Glutamatergic neuron (in vitro differentiated cells): ENCODE measurements around the gene SLC29A3. TPM values are rescaled to one million over a fixed set of nuclear protein-coding genes. Genes with fewer than 3 reads are reported as not detected.
A peak's percentile ranks its signal among the peaks of the same experiment; 100 is the strongest.

Experiments used
- DNase-seq: peaks from one replicate; pipeline ENCODE4 v3.0.0; 2022
- H3K27ac Mint-ChIP-seq: one replicate; pipeline ENCODE4 v1.8.0; 2020; ENCODE audit warnings: mild to moderate bottlenecking, mixed read lengths, inconsistent platforms; ENCODE audit not compliant: unreplicated experiment
- H3K27me3 Mint-ChIP-seq: one replicate; pipeline ENCODE4 v1.8.0; 2020; ENCODE audit warnings: mild to moderate bottlenecking, moderate library complexity, mixed read lengths, inconsistent platforms; ENCODE audit not compliant: unreplicated experiment
- H3K36me3 Mint-ChIP-seq: one replicate; pipeline ENCODE4 v1.8.0; 2020; ENCODE audit warnings: mild to moderate bottlenecking, mixed read lengths, inconsistent platforms; ENCODE audit not compliant: unreplicated experiment
- H3K4me1 Mint-ChIP-seq: one replicate; pipeline ENCODE4 v1.8.0; 2020; ENCODE audit warnings: mild to moderate bottlenecking, low read depth, mixed read lengths, inconsistent platforms; ENCODE audit not compliant: unreplicated experiment
- H3K4me3 Mint-ChIP-seq: one replicate; pipeline ENCODE4 v1.8.0; 2020; ENCODE audit warnings: mild to moderate bottlenecking, mixed read lengths, inconsistent platforms; ENCODE audit not compliant: unreplicated experiment
- H3K9me3 Mint-ChIP-seq: one replicate; pipeline ENCODE4 v1.8.0; 2020; ENCODE audit warnings: mild to moderate bottlenecking, moderate library complexity, mixed read lengths, inconsistent platforms; ENCODE audit not compliant: unreplicated experiment
- total RNA-seq: library from RNA; stranded (reverse); fragmentation: NEBNext Ultra II Directional; extraction: Animal tissue kit (Norgen Biotek cat#: 25700); gene quantifications from one replicate; pipeline ENCODE4 v1.2.1, GENCODE V29; 2021; ENCODE audit not compliant: unreplicated experiment
- TF ChIP-seq, protein P1 (sequence below): fragments of 200-600 bp; sonication (generic); IDR thresholded peaks from one replicate; pipeline ENCODE4 v1.5.0; 2021; ENCODE audit not compliant: partially characterized antibody, unreplicated experiment

SLC29A3 gene
- total RNA-seq, 1 donor from 2014 or later, result 7.8 TPM

GRCh38 chr10:71300555-71301370 lies 18.3 kb upstream of the SLC29A3 start:
- Mint-ChIP-seq H3K4me1 (peaks cover 6% of the 10 kb centered on the region), H3K9me3 (peaks cover 5% of the 10 kb centered on the region), H3K27me3 (peaks cover 6% of the 10 kb centered on the region), H3K4me3 (no peak overlapping the region), H3K36me3 (no peaks in the 10 kb centered on the region), H3K27ac (no peak overlapping the region)
- DNase-seq, result no peak
- TF ChIP-seq, protein P1, sequence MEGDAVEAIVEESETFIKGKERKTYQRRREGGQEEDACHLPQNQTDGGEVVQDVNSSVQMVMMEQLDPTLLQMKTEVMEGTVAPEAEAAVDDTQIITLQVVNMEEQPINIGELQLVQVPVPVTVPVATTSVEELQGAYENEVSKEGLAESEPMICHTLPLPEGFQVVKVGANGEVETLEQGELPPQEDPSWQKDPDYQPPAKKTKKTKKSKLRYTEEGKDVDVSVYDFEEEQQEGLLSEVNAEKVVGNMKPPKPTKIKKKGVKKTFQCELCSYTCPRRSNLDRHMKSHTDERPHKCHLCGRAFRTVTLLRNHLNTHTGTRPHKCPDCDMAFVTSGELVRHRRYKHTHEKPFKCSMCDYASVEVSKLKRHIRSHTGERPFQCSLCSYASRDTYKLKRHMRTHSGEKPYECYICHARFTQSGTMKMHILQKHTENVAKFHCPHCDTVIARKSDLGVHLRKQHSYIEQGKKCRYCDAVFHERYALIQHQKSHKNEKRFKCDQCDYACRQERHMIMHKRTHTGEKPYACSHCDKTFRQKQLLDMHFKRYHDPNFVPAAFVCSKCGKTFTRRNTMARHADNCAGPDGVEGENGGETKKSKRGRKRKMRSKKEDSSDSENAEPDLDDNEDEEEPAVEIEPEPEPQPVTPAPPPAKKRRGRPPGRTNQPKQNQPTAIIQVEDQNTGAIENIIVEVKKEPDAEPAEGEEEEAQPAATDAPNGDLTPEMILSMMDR, result no peak

GRCh38 chr10:71301371-71301916 lies 17.6 kb upstream of the SLC29A3 start:
- H3K9me3 Mint-ChIP-seq, result peaks cover 5% of the 10 kb centered on the region
- H3K4me3 Mint-ChIP-seq, result no peak overlapping the region
- H3K27me3 Mint-ChIP-seq, result peaks cover 6% of the 10 kb centered on the region
- DNase-seq, result no peak
- TF ChIP-seq, protein P1, result no peak
- no peaks in the 10 kb centered on the region for H3K36me3 Mint-ChIP-seq
- H3K27ac Mint-ChIP-seq, result no peak overlapping the region
- H3K4me1 Mint-ChIP-seq, result peaks cover 6% of the 10 kb centered on the region

DNA sequence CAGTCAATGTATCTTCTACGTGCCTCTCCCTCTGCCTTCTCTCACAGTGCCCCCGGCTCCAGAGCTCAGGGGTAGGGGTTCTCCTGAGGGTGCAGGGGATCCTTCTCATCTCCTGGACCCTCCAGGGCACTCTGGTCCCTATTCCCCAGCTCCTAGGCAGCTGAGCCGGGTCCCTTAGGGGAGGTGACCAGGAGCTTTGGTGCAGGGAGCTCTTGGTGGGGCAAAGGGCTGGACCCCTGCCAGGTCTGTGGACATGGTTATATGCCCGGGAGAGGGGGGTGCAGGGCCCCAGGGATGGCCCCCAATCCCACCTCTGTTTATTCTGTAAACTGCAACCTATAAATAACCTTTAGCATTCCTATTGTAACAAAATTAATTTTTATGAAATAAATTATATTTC lies 16.6 kb upstream of the SLC29A3 start:
- Mint-ChIP-seq H3K27ac (no peak overlapping the region), H3K27me3 (peaks cover 6% of the 10 kb centered on the region), H3K4me1 (peaks cover 6% of the 10 kb centered on the region), H3K4me3 (no peak overlapping the region), H3K36me3 (no peaks in the 10 kb centered on the region), H3K9me3 (peaks cover 5% of the 10 kb centered on the region)
- no peak for DNase-seq
- TF ChIP-seq, protein P1, result no peak

GRCh38 chr10:71302874-71303568 lies 16.0 kb upstream of the SLC29A3 start:
- H3K9me3 Mint-ChIP-seq, result peaks cover 5% of the 10 kb centered on the region
- no peak overlapping the region for H3K4me3 Mint-ChIP-seq
- H3K27ac Mint-ChIP-seq, result no peak overlapping the region
- TF ChIP-seq, protein P1, result peak; percentile 50
- peaks cover 5% of the 10 kb centered on the region for H3K27me3 Mint-ChIP-seq
- H3K36me3 Mint-ChIP-seq, result no peaks in the 10 kb centered on the region
- DNase-seq, result no peak
- H3K4me1 Mint-ChIP-seq, result peaks cover 3% of the 10 kb centered on the region

DNA sequence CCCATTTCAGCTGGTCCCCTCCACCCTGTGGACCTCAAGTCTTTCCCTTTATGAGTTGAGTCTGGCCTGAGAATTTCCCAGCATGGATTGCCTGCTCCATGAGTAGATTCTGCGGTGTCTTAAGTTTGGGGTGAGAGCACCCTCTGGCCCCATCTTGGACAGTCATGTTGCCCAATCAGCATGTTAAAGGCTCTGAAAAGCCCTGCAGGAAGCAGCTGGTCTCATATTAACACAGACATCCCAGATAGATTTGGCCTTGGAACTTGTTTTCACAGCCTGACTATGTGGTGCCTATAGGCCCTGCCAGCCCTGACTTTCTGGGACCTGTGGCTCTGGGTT lies 15.5 kb upstream of the SLC29A3 start:
- H3K27ac Mint-ChIP-seq, result no peak overlapping the region
- H3K36me3 Mint-ChIP-seq, result no peaks in the 10 kb centered on the region
- peaks cover 5% of the 10 kb centered on the region for H3K27me3 Mint-ChIP-seq
- H3K4me1 Mint-ChIP-seq, result peaks cover 3% of the 10 kb centered on the region
- TF ChIP-seq, protein P1, result no peak
- no peak overlapping the region for H3K4me3 Mint-ChIP-seq
- no peak for DNase-seq
- H3K9me3 Mint-ChIP-seq, result peaks cover 4% of the 10 kb centered on the region
